Effector CD8-positive, alpha-beta T cell (primary cell): ENCODE data around the gene FYN.
"Not testable (repeated sequence)": the region's sequence is repeated elsewhere in the genome, so short reads cannot be mapped to it uniquely, and the experiment has no call there.

Experiments used
- DNase-seq: peaks from one replicate; lab custom pipeline; 2025; lab: John Stamatoyannopoulos, UW

Gene FYN

DNA sequence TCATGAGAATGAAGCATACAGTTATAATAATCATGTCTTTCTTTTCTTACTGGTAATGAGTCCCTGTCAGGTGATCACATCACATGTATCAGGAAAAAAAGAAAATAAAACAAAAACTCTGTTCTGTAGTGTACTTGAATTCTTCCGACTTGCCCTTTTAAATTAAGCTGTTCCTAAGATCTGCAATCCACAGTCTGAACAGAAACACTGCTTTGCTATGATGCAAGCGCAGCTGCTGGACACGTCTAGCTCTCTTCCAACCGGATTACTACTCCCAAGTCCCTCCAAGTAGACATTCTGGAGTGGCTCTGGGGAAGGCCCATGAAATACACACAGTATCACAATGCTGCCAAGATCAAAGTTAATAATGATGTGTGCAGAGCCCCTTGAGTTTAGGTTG, 83.7 kb downstream of the FYN start:
- no peak for DNase-seq

GRCh38 chr6:111788379-111789276, 84.6 kb downstream of the FYN start:
- DNase-seq: no peak

DNA sequence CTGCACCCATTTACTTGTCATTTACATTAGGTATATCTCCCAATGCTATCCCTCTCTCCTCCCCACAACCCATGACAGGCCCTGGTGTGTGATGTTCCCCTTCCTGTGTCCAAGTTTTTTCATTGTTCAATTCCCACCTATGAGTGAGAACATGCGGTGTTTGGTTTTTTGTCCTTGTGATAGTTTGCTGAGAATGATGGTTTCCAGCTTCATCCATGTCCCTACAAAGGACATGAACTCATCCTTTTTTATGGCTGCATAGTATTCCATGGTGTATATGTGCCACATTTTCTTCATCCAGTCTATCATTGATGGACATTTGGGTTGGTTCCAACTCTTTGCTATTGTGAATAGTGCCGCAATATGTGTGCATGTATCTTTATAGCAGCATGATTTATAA, 87.1 kb downstream of the FYN start:
- not testable (repeated sequence) for DNase-seq

DNA sequence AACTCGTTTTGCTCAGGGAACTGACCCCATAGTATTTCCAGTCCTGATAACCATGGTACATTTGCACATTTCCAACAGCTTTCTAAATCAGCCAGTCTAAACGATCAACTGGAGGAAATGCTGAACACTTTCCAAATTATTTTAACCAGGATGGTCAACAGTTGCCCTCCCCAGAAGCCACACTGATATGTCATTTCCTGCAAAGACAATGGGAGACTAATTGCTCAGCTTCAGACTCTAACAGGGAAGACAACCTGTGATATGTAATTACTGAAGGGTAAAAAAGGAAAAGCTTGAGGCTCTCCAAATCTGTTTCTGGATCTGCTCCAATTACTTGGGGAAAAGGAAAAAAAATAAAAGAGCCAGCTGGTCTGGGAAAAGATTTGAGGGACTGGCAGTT, 88.8 kb downstream of the FYN start:
- DNase-seq: no peak

GRCh38 chr6:111782887-111783466, 90.3 kb downstream of the FYN start:
- no peak for DNase-seq

DNA sequence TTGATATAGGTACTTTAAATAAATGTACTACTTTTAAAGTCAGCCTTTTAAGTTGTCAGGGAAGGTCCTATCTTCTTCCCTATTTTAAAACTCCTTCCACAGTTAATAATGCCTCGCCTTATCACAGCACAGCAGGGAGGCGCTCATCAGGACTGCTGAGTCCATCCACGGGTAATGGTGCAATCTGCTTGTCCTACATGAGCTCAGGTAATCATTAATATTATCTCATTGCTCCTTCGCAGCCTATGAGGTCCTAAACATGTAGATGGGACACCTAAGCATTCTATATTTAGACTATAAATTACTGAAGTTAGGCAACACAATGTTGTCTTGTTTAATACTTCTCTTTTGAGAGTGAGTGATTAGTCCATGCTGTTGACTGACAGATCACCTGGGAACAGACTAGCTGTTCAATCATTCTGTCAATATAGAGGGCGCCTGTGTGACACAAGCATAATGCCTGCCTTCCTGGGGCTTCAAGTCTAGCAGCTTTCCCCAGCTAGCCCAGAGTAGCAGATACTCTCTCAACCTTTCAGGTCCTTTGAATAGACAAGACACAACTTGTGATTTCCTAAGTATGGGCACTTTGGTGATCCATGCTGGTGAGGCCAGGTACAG, 91.0 kb downstream of the FYN start:
- no peak for DNase-seq

DNA sequence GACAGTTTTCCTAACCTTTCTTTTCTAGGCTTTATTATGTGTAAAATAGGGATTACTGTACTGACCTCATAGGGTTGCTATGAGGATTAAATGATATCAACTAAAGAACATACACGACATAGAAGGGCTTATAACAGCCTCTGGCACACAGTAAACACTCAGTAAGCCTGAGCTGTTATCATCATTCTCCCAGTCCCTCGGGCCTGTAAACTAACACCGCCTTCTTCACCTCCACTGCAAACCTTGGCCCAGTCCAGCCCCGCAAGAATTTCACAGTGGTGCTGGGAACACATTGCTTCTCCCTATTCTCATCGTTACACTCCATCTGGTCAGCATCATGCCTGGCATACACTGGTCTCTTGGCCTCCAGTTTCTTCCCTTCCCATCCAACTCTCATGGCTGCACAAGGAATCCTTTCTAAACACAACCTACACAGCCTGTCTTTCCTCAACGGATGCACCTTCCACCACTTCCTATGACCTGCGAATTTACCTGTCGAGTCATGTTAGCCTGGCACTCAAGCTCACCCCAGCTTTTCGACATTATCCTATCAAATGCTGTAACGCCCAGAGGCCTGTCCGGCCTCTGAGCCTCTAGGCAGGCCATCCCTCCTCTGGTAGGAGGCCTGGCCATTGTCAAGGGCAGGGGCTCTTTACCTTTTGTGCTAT, 92.1 kb downstream of the FYN start:
- DNase-seq: no peak

GRCh38 chr6:111780393-111780792, 92.9 kb downstream of the FYN start:
- DNase-seq: no peak

- DNase-seq: no peak
Observed at GRCh38 chr6:111779660-111780059, 93.6 kb downstream of the FYN start.

DNA sequence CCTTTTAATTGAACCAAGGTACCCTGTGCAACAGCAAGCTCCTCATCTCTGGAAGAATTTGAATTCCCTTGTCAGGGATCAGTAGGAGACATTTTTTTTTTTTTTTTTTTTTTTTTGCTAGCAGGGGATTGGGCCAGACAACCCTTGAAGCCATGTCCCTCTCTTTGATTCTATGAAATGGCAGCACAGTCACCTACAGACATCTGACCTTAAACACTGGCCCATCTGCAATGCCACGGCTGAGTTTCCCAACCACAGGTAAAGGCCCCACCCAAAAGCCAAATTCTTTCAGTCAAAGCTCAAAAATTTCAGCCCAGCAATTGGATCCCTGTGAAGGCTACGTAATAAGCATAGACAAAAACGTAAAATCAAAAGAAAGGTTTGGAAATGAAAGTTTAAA, 94.2 kb downstream of the FYN start:
- no peak for DNase-seq

GRCh38 chr6:111777357-111777756, 95.9 kb downstream of the FYN start:
- no peak for DNase-seq

GRCh38 chr6:111776236-111777221, 96.7 kb downstream of the FYN start:
- no peak for DNase-seq

- no peak for DNase-seq
Observed at GRCh38 chr6:111775145-111775922, 97.9 kb downstream of the FYN start.

DNA sequence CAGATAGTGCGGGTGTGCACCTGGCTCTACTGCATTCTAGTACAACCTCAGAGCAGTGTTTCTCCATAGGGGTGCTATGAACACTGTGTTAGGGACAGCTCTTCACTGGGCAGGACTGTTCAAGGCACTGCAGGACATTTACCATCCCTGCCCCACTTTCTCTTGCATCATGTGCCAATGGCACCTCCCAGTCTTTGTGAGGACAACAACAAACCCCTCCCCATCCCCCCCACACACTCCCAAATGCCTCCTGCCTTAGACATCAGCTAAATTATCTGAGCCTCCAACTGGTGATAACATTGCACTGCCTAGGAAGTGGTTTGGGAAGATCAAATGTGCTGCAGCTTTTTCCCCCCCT, 98.9 kb downstream of the FYN start:
- DNase-seq: no peak

GRCh38 chr6:111773501-111774345, 99.5 kb downstream of the FYN start:
- DNase-seq: no peak

DNA sequence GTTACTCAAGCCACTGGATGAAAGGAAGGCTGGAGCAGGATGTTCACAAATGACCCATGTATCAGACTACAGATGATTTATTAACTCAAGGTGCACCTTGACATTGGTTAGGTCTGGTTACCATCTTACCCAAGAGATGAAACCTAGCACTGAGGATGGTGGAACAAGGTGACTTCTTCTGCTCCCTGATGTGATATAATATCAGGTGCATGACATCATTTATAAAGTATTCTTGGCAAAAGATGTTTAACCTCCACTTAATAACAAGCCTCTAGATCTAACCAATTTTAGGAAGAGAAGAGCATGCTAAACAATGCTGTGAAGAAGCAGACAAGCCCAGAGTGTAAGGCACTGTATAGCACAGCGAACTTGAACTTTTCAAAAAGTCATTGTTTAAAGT, 100.9 kb downstream of the FYN start:
- no peak for DNase-seq

DNA sequence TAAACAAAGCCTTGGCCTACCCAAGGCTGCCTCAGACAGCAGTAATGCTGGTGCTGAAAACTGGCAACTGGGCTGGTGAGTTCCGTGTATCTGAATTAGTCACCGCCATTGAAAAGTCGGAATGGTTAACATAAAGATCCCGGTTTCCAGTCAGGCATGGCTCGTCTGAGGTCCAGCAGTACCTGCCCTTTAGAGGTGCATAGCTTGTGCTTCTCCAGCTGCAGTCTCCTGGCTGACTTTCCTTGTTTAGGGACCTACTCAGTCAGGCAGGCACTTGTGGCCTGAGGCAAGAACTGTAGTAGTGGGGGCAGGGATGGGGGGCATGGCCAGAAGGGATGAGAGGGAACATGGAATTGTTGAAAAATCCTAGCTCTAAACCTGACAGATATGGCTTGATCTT, 101.6 kb downstream of the FYN start:
- DNase-seq: no peak

- DNase-seq: no peak
Observed at GRCh38 chr6:111771094-111771432, 102.2 kb downstream of the FYN start.

GRCh38 chr6:111770263-111771093, 102.8 kb downstream of the FYN start:
- no peak for DNase-seq
